GM18517 (cell line): ENCODE measurements around the gene HOXA3.

ENCODE experiments used
- ATAC-seq: cut with Tn5 transposase; IDR thresholded peaks from one replicate; pipeline ENCODE4 v1.9.1; 2021; ENCODE audit warnings: mild to moderate bottlenecking, moderate library complexity; ENCODE audit not compliant: unreplicated experiment

HOXA3 gene

DNA sequence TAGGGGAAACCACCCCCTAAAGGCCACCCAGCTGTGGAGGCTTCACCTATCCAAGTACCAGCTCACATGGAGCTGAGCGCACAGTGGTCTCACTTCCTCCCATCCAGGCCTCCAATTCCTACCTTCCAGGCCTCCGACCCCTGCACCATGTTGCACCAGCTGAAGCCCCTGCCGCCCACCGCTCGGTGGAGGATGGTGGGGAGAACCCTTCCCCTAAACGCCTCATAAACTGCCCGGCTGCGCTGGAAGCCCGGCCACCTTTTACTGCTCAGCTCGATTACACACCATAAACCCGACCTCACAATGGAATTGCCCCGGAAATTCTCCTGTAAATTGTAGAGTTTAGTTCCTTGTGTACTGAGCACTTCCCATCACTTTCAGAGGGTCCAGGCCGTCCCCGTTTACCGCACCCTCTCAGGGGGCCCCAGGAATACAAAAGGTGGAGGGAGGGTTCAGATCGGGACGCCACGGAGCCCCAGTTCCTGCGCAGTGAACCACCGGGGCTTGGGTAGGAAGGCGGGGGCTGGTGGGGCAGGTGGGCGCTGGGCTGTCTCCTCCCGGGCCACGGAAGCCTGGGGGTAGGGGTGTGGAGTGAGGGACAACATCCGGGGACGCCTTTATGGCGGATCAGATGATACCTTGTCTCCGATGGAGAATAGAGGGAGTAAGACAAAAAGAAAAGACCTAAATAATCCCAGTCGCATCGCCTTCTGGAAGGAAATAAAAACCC is 5.5 kb upstream of the HOXA3 start:
- ATAC-seq: no peak

DNA sequence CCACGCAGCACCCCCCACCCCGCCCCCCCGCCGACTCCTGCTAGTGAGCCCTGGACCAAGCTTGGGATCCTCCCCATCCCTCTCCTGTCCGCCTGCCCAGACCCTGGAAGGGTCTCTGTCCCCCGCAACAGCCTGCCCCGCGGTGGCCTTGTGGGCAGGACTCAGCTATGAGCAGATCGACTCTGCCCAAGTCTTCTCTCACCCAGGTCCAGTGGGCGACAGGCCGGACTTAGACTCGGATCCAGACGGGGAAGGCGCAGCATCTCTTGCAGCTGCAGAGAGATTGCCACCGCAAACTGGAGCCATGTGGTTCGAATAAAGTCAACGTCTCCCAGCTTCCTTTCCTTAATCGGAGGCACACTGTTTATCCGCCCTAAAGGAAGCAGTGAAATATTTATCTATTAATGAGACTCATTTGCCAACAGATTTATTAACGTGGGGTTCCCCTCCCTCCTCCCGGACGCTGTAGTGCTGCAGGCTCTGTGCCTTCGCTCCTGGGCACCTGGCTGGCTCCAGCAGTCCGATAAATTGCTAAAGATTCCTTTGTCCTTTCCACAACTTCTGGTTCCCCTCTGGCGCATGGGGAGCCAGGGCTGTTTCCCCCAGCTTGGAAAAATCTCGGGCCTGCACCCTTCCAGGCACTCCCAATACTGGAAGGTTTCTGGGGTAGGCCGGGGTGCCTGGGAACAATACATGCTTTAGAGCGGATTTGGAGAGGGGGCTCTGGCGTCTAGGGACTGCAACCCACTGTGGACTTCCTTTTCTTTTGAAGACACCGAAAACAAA is 4.7 kb upstream of the HOXA3 start:
- ATAC-seq: no peak

DNA sequence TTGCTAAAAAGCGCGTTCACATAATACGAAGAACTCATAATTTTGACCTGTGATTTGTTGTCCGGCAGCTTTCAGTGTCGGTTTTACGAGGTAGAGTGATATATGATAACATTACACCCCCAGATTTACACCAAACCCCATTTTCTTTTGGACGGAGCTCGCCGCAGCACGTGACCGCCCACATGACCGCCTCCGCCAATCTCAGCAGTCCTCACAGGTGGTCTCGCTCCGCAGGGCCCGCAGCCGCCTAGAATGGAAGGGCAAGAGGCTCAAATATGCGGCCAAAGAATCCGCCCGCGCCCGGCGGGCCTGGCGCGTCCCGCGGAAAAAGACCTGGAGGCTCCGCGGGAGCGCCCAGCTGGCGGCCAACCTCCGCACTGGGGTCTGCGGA is 4.1 kb upstream of the HOXA3 start, which contains the start of gene HOXA7:
HOXA7 (minus strand) TSS at position 168 of the 391 bp plus-strand sequence; CDS start at position 38, 130 bp downstream.
- ATAC-seq: no peak

DNA sequence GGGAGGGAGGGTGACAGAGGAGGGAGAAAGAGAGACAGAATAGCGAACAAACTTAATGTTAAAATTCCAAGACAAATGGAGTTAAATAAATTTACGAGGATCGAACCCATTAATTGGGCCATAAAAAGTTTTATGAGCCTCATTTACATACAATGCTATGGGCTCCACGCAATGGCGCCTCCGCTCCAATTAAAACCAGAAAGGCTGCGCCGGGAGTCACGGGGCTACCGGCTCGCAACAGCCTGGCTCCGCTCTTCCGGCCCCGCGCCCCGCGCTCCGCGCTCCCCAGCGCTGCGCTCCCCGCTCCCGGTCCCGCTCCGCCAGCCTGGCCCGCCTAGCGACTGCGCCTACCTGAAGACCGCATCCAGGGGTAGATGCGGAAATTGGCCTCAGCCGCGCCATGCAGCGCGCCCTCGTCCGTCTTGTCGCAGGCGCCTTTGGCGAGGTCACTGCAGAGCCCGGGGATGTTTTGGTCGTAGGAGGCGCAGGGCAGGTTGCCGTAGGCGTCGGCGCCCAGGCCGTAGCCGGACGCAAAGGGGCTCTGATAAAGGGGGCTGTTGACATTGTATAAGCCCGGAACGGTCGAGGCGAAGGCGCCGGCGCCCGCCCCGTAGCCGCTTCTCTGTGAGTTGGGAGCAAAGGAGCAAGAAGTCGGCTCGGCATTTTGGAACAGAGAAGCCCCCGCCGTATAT is 3.6 kb upstream of the HOXA3 start:
- no peak for ATAC-seq

DNA sequence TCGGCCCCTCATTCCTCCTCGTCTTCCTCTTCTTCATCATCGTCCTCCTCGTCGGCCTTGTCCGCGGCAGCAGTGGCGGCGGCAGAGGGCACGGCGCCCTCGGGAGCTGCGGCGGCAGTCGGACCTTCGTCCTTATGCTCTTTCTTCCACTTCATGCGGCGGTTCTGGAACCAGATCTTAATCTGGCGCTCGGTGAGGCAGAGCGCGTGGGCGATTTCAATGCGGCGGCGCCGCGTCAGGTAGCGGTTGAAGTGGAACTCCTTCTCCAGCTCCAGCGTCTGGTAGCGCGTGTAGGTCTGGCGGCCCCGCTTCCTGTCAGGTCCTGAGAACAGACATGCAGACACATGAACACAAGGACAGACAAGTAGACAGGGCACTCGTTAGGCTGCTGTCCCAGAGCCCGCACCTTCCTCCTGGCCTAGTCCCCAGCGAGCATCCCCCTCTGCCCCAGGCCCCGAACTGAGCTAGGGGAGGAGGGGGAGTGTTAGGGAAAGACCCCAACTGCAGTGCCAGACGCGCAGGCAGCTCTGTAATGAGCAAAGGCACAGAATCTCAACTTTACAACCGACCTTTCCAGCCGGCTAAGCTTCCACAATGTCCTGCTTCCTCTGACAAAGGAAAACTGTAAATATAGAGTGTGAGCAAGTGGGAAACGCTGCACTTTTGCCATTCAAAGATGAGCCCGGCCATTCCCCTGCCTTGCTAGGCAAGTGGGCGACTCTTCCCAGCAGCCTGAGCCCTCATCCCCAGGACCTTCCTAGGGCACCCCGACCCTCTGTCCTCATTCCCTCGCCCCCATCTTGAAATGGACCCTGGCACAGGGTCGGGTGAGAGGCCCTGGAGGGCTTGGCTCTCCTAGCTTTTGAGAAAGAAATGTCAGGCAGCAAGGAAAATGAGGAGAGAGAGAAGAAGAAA is 2.8 kb upstream of the HOXA3 start:
- ATAC-seq: no peak

DNA sequence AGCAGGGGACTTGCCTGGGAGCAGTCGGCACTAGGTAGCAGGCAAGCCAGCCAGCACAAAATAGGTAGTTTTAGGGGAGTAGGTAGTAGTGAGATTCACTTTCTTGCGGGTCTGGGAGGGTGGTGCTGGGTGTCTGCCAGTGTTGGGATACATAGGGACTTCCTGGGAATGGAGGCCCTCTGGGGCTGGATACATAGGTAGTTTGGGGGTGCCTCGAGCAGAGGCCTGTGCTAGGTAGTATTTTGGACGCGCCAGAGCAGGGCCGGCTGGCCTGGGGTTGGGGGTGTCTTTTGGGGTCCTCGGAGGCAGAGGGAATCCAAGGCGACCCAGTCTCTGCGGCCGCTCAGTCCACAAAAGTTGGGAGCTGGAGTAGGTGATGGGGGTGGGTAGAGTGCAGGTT is 2.0 kb upstream of the HOXA3 start:
- ATAC-seq: no peak

DNA sequence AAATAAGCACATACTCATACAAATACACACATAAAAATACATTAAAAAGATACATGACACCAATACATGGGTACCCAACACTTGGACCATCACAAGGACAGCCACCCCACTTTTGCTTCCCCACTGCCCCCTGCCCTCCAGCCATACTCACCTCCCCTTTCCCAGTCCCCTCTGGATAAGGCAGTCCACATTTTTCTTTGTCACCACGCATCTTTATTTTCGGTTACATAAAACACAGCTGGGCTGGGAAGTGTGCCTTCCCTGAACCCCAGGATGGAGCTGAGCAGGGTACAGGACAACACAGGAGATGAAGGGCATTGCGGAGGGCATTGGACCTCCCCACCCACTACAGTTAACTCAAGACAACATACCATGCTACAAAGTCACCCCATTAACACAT is 1.1 kb upstream of the HOXA3 start:
- no peak for ATAC-seq

DNA sequence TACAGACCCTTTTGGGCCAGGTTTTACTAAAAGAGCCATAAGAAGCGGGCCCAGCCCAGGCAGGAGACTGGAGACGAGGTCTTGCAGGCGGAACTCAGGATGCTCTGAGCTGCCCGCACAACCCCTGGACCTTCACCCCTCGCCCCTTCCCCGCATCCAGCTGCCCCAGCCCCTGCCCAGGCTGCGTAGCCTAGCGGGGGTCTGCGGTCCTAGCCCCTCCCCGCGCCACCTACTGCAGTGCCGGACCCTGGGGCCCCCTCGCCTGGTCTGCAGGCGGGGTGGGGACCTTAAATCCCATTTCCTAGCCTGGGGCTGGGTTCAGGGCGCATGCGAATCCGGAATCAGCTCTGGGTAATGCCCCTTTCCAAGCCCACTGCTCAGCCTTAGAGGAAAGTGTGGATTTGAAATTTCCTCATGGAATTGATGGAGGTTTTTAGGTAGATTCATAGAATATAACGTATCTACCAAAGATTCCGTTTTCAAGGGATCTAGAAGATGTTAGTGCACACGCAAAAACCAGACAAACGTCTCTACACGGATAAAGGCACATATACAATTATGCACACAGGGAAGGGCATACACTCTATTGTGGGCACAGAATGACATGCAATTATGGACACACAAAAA is 546 bp upstream of the HOXA3 start:
- no peak for ATAC-seq

DNA sequence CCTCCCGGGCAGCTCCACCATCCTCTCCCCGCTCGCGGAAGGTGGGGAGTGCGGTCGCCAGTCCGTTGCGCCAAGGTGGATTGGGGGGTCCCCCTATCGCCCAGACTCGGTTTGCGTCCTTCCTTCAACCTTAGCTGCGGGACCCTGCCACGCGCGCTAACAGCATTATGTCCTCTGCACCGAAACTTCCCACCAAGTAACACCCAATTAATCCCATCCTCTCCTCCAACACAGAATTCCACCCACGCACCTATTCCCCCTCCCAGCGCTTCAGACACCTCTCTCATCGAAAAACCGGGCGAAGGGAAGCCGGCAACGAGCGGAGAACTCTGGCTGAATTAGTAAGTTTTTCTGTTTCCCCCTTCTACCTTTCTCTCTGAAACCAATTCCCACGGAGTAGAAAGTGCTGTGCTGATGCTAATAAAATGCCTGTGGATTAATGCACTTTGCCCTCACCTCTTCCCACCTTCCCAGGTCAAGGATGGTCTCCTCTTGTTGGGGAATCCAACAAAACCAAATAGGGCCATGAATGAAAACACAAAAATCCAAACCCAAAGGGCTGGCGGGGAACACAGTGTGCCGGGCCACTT is 947 bp downstream of the HOXA3 start:
- ATAC-seq: no peak

DNA sequence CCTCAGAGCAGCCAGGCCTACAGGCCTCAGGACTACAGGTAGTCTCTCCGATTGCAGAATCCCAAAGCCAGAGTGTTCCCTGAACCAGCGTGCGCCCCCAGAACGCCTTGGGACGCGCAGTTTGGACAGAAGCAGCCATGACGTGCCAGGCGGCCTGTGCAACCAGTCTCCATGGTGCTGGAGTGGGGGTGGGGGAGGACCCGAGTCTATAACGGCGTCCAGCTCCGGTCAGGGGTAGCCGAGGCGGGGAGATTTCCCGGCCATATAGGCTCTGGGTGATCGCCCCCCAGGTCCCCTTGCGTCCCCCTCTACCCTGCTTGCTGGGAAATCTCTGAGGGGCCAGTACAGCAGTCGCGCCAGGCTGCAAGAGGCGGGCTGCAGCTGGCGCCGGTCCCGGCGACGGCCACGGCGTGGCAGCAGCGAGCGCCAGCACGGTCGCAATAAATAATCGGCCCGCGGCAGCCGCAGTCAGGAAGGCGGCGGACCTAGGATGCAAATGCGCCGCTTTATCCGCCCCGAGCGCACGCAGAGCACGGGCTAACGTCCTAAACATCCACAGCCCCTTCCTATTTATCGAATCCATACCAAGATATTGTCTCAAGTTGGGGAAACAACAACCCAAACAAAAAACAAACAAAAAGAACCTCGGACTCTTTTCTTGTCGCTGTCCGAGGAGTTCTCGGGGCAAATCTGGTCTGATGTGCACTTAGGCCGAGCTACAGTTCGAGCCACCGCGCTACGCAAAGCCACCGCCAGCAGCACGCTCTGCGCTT is 1.6 kb downstream of the HOXA3 start:
- ATAC-seq: peak; percentile 67

DNA sequence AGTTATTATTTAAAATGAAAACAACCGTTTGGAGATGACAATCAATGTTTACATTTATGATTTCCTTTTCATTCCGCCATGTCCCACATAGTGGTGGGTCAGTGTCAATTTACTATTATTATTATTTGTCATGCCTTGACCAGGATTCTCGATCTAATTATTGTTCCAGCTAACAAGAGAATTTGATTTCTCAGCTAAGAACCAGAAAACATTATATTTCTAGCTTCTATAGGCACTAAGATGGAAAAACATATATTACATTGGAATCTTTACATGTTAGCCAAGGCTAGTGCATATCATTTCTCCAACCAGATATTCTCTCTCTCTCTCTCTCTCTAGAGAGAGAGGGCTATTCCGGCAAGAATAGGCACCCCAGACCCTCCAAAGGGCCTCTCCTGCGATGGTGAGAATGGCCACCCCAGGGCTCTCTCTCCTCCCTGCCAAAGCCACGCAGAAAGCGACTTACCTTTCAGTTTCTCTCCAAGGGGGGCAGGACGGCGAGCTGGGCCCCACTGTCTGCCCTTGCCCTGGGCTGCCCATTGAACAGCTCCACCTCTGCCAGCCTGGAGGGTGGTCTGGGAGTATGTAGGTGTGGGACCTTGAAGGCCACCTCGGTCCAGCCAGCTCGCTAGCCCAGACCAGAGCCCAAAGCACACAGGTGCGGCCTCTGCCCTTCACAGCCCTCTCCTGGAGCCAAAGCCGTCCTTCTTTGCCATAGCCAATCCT is 2.4 kb downstream of the HOXA3 start:
- no peak for ATAC-seq

DNA sequence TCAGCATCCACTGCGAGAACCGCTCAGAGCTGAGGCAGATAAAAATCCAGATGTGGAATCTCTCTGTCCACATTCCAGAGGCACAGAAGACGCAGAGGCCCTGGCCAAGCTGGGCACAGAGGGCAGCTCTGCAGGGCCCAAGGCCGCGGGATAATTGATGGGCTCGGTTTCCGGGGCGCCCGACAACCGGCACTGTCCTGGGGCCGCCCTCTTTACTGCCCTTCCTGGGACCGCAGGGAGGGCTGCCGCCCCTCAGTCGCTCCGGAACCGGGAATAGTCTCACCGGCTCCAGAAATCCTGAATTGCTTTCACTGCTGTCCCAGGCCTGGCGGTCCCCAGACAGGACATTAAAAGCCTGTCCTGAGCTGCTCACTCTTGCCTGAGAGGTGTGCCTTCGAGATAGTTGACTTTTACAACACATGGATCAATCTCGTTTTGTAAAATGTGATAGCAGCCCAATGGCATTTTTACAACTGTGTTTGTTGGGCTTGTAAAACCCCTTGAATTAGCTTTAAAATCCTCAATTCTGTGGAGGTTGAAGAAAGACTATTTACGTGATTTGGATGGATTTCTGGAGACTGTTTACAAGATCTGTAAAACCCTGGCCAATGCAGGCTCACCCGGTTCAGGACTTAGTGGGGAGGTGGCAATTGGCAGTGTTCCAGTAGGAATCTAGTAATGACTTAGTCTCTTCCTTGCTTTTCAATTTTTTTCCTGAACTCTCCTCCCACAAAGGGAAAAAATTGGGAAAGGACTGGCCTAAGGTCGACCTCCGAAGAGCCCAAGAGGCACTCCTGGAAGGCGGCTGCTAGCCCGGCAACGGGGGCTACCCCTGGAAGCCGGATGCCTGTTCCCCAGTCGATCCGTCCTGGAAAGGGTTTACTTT is 3.4 kb downstream of the HOXA3 start:
- no peak for ATAC-seq

DNA sequence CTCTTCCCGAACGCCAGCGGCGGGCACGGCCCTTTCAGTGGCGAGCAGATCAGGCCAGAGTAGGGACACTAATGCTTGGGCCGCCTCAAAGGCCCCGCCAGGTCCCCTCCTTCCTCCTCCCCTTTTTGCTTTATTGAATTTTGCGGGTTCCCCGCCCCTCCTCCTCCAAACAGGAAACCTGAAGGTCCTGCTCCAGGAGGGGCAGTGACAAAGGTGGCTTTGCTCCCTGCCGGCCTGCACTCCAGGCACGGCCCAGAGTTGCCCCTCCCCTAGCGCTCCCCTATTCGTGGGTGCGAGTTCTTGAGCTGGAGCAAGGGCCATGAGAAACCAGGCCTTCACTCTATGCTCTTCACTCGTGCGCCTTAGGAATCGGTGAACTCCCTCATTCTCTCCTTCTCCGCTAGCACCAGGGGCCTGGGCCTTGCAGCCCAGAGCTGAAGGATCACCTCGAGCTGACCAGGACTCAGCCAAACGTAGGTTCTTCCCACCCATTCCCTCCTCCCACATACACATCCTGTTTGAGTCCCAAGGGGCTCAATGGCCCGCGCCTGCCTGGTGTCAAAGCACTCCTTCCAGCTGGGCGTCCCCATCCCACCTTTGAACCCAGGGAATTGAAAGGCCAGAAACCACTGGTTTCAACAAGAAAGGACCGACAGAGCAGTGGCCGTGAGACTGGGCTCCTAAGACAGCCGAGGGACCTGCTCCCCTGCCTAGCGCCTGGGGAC is 4.2 kb downstream of the HOXA3 start:
- ATAC-seq: no peak

DNA sequence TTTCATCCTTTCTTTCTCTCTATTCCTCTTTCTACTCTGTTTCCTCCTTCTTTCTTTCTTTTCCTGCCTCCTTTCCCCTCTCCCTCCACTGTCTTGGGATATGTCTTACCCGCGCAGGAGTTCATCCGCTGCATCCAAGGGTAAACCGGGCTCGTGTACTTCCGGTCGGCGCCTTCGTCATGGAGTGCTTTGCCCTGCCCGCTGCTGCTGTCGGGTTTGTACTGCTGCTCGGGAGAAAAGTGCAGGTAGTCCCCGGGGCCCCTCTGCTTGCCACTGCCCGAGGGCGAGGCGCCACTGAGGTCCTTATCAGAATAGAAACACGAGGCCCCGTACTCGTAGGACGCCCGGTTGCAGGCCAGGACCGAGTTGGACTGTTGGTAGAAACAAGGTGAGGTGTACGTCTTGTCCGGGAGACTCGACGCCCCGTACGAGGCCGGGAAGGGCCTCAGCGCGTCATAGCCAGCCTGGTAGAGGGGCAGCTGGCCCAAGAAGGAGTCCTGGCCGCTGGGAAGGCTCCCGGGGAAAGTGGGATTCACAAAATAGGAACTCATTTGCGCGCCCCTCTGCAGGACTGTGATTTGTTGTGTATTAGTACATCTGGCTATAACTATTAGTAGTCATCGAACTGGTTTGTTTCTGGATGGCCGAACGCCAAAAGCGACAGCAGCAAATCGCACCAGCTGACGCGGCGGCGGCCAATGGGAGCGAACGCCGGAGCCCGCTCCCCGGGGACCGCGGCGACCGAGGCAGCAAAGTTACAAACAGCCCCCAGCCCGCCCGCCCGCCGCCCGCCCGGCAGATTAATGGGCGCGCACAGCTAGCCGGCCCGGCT is 5.0 kb downstream of the HOXA3 start, which contains the start of gene HOXA6:
HOXA6 (minus strand) TSS at position 576 of the 832 bp plus-strand sequence; CDS start at position 551, 25 bp downstream.
- ATAC-seq: no peak

DNA sequence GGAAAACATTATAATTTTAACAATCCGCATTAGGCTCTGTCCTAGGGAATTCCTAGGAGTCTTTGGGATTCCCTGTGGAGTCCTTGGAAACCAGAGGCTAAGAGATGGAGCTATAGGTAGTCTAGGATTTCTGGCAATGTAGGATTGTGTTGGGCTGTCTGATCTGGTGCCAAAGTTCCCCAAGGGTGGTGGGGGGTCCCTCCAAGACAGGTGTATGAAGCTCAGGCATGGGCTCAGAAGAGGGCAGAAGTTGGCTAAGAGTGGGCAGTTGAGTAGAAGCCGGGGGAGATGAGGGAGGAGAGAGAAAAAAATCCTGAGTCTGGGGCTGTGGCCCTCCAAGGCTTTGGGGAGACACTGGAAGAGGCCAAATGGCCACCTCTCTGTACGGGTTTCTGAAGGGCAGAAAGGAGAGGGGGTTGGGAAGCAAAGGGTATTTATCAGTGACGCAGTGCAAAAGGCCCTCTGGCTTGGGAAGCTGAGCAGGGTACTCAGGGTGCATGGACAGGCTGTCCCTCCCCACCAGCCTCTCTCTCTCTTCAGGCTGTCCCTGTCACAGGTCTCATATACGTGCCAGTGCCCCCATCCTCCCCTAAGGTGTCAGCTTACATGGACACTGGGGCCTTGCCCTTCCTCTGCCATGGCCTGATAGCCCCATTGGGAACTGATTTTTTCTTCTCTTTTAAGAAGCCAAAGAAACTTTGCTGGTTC is 5.7 kb downstream of the HOXA3 start:
- no peak for ATAC-seq
